ENCODE results near the gene LRP1B.

Gene LRP1B

GRCh38 chr2:140641163-140641562 lies 1489.7 kb downstream of the LRP1B start:
- Histone ChIP-seq H3K4me1 (ENCODE audit: insufficient read depth, low read length) (no peaks in the 10 kb centered on the region), H3K27ac (ENCODE audit: low read length) (no peak overlapping the region), H3K27me3 (ENCODE audit: insufficient read depth, low read length, poor library complexity) (no peaks in the 10 kb centered on the region), H2AFZ (ENCODE audit: low read depth, low read length) (no peak overlapping the region), H4K20me1 (ENCODE audit: insufficient read depth, low read length) (no peaks in the 10 kb centered on the region), H3K36me3 (ENCODE audit: insufficient read depth, low read length) (no peaks in the 10 kb centered on the region), H3K79me2 (ENCODE audit: insufficient read depth, low read length) (no peaks in the 10 kb centered on the region), H3K4me2 (ENCODE audit: insufficient read depth, low read length) (no peak overlapping the region), H3K9me3 (ENCODE audit: insufficient read depth, low read length, severe bottlenecking) (no peaks in the 10 kb centered on the region), H3K9ac (ENCODE audit: low read depth, low read length) (no peak overlapping the region), H3K4me3 (ENCODE audit: low read depth in 1 of 2, low read length in 2 of 2) (no peak overlapping the region)
- no peak for DNase-seq
- TF ChIP-seq CTCF (IDR thresholded peaks at IDR 0.05; ENCODE audit: borderline replicate concordance, extremely low read depth, low read length, poor library complexity, severe bottlenecking) = no peak
- no peak for TF ChIP-seq EZH2 (IDR thresholded peaks at IDR 0.05; ENCODE audit: borderline replicate concordance, low read depth, low read length, severe bottlenecking)
- ATAC-seq (ENCODE audit: insufficient read depth, low read depth) = no peak

- no peak for ATAC-seq (ENCODE audit: insufficient read depth, low read depth)
- Histone ChIP-seq H3K9ac (ENCODE audit: low read depth, low read length) (no peak overlapping the region), H4K20me1 (ENCODE audit: insufficient read depth, low read length) (no peaks in the 10 kb centered on the region), H3K36me3 (ENCODE audit: insufficient read depth, low read length) (no peaks in the 10 kb centered on the region), H2AFZ (ENCODE audit: low read depth, low read length) (no peak overlapping the region), H3K4me1 (ENCODE audit: insufficient read depth, low read length) (no peaks in the 10 kb centered on the region), H3K4me2 (ENCODE audit: insufficient read depth, low read length) (no peak overlapping the region), H3K27me3 (ENCODE audit: insufficient read depth, low read length, poor library complexity) (no peaks in the 10 kb centered on the region), H3K9me3 (ENCODE audit: insufficient read depth, low read length, severe bottlenecking) (no peaks in the 10 kb centered on the region), H3K4me3 (ENCODE audit: low read depth in 1 of 2, low read length in 2 of 2) (no peak overlapping the region), H3K27ac (ENCODE audit: low read length) (no peak overlapping the region), H3K79me2 (ENCODE audit: insufficient read depth, low read length) (no peaks in the 10 kb centered on the region)
- TF ChIP-seq EZH2 (IDR thresholded peaks at IDR 0.05; ENCODE audit: borderline replicate concordance, low read depth, low read length, severe bottlenecking) = no peak
- no peak for TF ChIP-seq CTCF (IDR thresholded peaks at IDR 0.05; ENCODE audit: borderline replicate concordance, extremely low read depth, low read length, poor library complexity, severe bottlenecking)
- no peak for DNase-seq
These were observed 1491.2 kb downstream of the LRP1B start for GRCh38 chr2:140639628-140640027.

GRCh38 chr2:140630557-140630956 lies 1500.3 kb downstream of the LRP1B start:
- H3K9ac ChIP-seq (ENCODE audit: low read depth, low read length) = no peak overlapping the region

More at GRCh38 chr2:140630557-140630956, 1500.3 kb downstream of the LRP1B start:
- Histone ChIP-seq H3K4me3 (ENCODE audit: low read depth in 1 of 2, low read length in 2 of 2) (no peak overlapping the region), H3K4me2 (ENCODE audit: insufficient read depth, low read length) (no peak overlapping the region), H3K4me1 (ENCODE audit: insufficient read depth, low read length) (no peaks in the 10 kb centered on the region), H2AFZ (ENCODE audit: low read depth, low read length) (no peak overlapping the region), H3K27ac (ENCODE audit: low read length) (no peak overlapping the region), H3K79me2 (ENCODE audit: insufficient read depth, low read length) (no peaks in the 10 kb centered on the region), H3K27me3 (ENCODE audit: insufficient read depth, low read length, poor library complexity) (no peaks in the 10 kb centered on the region), H3K9me3 (ENCODE audit: insufficient read depth, low read length, severe bottlenecking) (no peaks in the 10 kb centered on the region), H3K36me3 (ENCODE audit: insufficient read depth, low read length) (no peaks in the 10 kb centered on the region), H4K20me1 (ENCODE audit: insufficient read depth, low read length) (no peaks in the 10 kb centered on the region)
- TF ChIP-seq CTCF (IDR thresholded peaks at IDR 0.05; ENCODE audit: borderline replicate concordance, extremely low read depth, low read length, poor library complexity, severe bottlenecking) = no peak
- TF ChIP-seq EZH2 (IDR thresholded peaks at IDR 0.05; ENCODE audit: borderline replicate concordance, low read depth, low read length, severe bottlenecking) = no peak
- ATAC-seq (ENCODE audit: insufficient read depth, low read depth) = no peak
- DNase-seq = no peak

All from DND-41 (cell line).